OCI-LY3 (cell line): ENCODE results near the gene TRMT11.

Source experiments
- H2AFZ ChIP-seq: fragments of 200-600, 300-600 bp; shearing (Covaris generic); 2 replicates; pipeline ENCODE4 v1.6.0; 2014; ENCODE audit warnings: antibody characterized with exemption, low read depth, low read length
- H3K27ac ChIP-seq: fragments of 200-600, 300-600 bp; sonication (generic); 2 replicates; pipeline ENCODE4 v1.5.1; 2014; ENCODE audit warnings: mild to moderate bottlenecking, low read length, moderate library complexity, mixed read lengths
- H3K27me3 ChIP-seq: fragments of 200-600, 300-600 bp; sonication (generic); 2 replicates; pipeline ENCODE4 v1.6.1; 2014; ENCODE audit warnings: low read depth, low read length, mixed read lengths
- H3K36me3 ChIP-seq: fragments of 200-600, 300-600 bp; sonication (generic); replicated peaks from 2 replicates; pipeline ENCODE3; 2014; ENCODE audit warnings: low read depth, low read length, mixed read lengths
- H3K4me1 ChIP-seq: fragments of 300-600, 200-600 bp; sonication (generic); 2 replicates; pipeline ENCODE4 v1.6.1; 2014; ENCODE audit warnings: low read length, mixed read lengths
- H3K4me2 ChIP-seq: fragments of 200-600, 300-600 bp; sonication (generic); 2 replicates; pipeline ENCODE4 v1.6.1; 2014; ENCODE audit warnings: low read length, mixed read lengths
- H3K4me3 ChIP-seq: fragments of 300-600, 200-600 bp; sonication (generic); 2 replicates; pipeline ENCODE4 v1.5.1; 2014; ENCODE audit warnings: antibody characterized with exemption, mild to moderate bottlenecking, low read length, moderate library complexity
- H3K79me2 ChIP-seq: fragments of 300-600, 200-600 bp; shearing (Covaris generic); 2 replicates; pipeline ENCODE4 v1.6.1; 2014; ENCODE audit warnings: mild to moderate bottlenecking, low read length, mixed read lengths
- H3K9ac ChIP-seq: fragments of 300-600, 200-600 bp; shearing (Covaris generic); 2 replicates; pipeline ENCODE4 v1.6.0; 2014; ENCODE audit warnings: mild to moderate bottlenecking, low read length, moderate library complexity
- H3K9me3 ChIP-seq: fragments of 200-600, 300-600 bp; shearing (Covaris generic); 2 replicates; pipeline ENCODE4 v1.6.1; 2014; ENCODE audit warnings: low read length, mixed read lengths; ENCODE audit not compliant: insufficient read depth
- H4K20me1 ChIP-seq: fragments of 200-600, 300-600 bp; sonication (generic); 2 replicates; pipeline ENCODE4 v1.6.1; 2016; ENCODE audit warnings: low read length, mixed read lengths; ENCODE audit not compliant: insufficient read depth
- CTCF ChIP-seq: fragments of 200-600, 300-600 bp; sonication (generic); IDR thresholded peaks from 2 replicates; pipeline ENCODE4 v1.5.1; 2014; ENCODE audit warnings: antibody characterized with exemption, low read length, low read depth
- EZH2phosphoT487 ChIP-seq: fragments of 200-600 bp; shearing (Covaris generic); IDR thresholded peaks from 2 replicates; pipeline ENCODE4 v1.6.1; 2018; ENCODE audit warnings: antibody characterized with exemption, mixed run types, low read depth

TRMT11 gene

GRCh38 chr6:125991653-125992052 is 5.3 kb downstream of the TRMT11 start:
- H2AFZ ChIP-seq, result no peak overlapping the region
- H3K36me3 ChIP-seq, result no peaks in the 10 kb centered on the region
- 0 out of 2 replicates have a peak, but pooled peaks cover 4% of the 10 kb centered on the region for H4K20me1 ChIP-seq
- H3K79me2 ChIP-seq, result peaks cover 68% of the 10 kb centered on the region
- no peaks in the 10 kb centered on the region for H3K27me3 ChIP-seq
- no peak overlapping the region for H3K4me2 ChIP-seq
- H3K27ac ChIP-seq, result no peak overlapping the region
- H3K9me3 ChIP-seq, result no peaks in the 10 kb centered on the region
- peaks cover 22% of the 10 kb centered on the region for H3K4me1 ChIP-seq
- no peak overlapping the region for H3K4me3 ChIP-seq
- H3K9ac ChIP-seq, result no peak overlapping the region
- TF ChIP-seq CTCF, result no peak
- no peak for TF ChIP-seq EZH2phosphoT487

GRCh38 chr6:125994670-125995488 is 8.5 kb downstream of the TRMT11 start:
- Histone ChIP-seq H4K20me1 (0 out of 2 replicates have a peak, but pooled peaks cover 4% of the 10 kb centered on the region), H3K4me1 (peaks cover 5% of the 10 kb centered on the region; the same call in 1 of the 2 replicates), H3K27me3 (no peaks in the 10 kb centered on the region), H3K9ac (no peak overlapping the region), H3K36me3 (peaks cover 4% of the 10 kb centered on the region), H3K4me3 (no peak overlapping the region), H3K27ac (no peak overlapping the region), H3K4me2 (no peak overlapping the region), H2AFZ (no peak overlapping the region), H3K9me3 (no peaks in the 10 kb centered on the region), H3K79me2 (peaks cover 38% of the 10 kb centered on the region)
- TF ChIP-seq CTCF (no peak), EZH2phosphoT487 (no peak)

GRCh38 chr6:125995972-125996580 is 9.7 kb downstream of the TRMT11 start:
- TF ChIP-seq CTCF, result peak; percentile 80
- no peak for TF ChIP-seq EZH2phosphoT487
- no peak overlapping the region for H2AFZ ChIP-seq
- peak overlapping the region; percentile 58 for H3K4me3 ChIP-seq
- peaks cover 5% of the 10 kb centered on the region; the same call in 1 of the 2 replicates for H3K4me1 ChIP-seq
- no peaks in the 10 kb centered on the region for H4K20me1 ChIP-seq
- H3K4me2 ChIP-seq, result peak overlapping the region; percentile 61
- peaks cover 4% of the 10 kb centered on the region for H3K36me3 ChIP-seq
- no peak overlapping the region for H3K9ac ChIP-seq
- H3K9me3 ChIP-seq, result no peaks in the 10 kb centered on the region
- H3K27me3 ChIP-seq, result no peaks in the 10 kb centered on the region
- H3K79me2 ChIP-seq, result peaks cover 26% of the 10 kb centered on the region
- no peak overlapping the region for H3K27ac ChIP-seq

GRCh38 chr6:126002755-126003679 is 16.7 kb downstream of the TRMT11 start:
- Histone ChIP-seq H3K4me3 (no peak overlapping the region), H3K79me2 (no peaks in the 10 kb centered on the region), H3K36me3 (peaks cover 13% of the 10 kb centered on the region), H2AFZ (no peak overlapping the region), H3K9me3 (no peaks in the 10 kb centered on the region), H4K20me1 (no peaks in the 10 kb centered on the region), H3K9ac (no peak overlapping the region), H3K4me1 (no peaks in the 10 kb centered on the region), H3K27me3 (no peaks in the 10 kb centered on the region), H3K4me2 (no peak overlapping the region), H3K27ac (no peak overlapping the region)
- TF ChIP-seq CTCF (no peak), EZH2phosphoT487 (no peak)
